Endothelial cell of hepatic sinusoid (primary cell): ENCODE results near the gene NPAS1.
"Not testable (repeated sequence)": the region's sequence is repeated elsewhere in the genome, so short reads cannot be mapped to it uniquely, and the experiment has no call there.

Experiments used
- in situ Hi-C: cut with HindIII; loops from 2 replicates; pipeline ENCODE4 v1.10.0; 2017; ENCODE audit warnings: low sequenced_read_pairs

Gene NPAS1

DNA sequence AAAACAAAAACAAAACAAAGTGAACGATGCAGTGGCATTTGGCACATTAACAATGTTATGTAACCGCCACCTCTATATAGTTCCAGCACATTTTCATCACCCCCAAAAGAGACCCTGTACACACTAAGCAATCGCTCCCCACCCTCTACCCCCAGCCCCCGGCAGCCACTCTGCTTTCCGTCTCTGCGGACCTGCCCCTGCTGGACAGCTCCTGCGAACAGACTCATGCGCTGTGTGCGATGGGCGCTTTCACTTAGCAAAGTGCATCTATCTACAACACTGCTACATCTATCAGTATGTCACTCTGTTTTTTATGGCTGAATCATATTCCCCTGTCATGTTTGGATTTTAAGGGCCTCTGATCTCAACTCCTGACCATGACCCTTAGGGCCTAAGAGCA is 53.9 kb downstream of the NPAS1 start:
- in situ Hi-C loops: no loop called here

DNA sequence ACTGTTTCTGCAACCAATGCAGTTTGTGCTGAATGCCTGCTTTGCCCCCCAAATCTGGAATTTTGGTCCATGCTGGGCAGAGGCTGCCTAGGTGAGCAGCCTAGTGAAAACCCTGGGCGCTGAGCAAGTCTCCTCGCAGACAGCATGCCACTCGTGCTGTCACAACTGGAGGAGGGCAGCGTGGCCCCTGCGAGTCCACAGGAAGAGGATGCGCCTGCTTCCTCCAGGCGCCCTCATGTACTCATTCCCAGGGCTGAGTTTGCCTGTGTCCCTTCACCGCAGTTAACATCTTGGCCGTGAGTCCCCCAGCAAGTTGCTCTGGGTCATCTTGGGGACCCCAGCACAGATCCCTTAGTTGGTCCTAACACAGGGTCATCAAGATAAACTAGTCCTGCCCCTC is 55.0 kb downstream of the NPAS1 start:
- in situ Hi-C loops: no loop called here

DNA sequence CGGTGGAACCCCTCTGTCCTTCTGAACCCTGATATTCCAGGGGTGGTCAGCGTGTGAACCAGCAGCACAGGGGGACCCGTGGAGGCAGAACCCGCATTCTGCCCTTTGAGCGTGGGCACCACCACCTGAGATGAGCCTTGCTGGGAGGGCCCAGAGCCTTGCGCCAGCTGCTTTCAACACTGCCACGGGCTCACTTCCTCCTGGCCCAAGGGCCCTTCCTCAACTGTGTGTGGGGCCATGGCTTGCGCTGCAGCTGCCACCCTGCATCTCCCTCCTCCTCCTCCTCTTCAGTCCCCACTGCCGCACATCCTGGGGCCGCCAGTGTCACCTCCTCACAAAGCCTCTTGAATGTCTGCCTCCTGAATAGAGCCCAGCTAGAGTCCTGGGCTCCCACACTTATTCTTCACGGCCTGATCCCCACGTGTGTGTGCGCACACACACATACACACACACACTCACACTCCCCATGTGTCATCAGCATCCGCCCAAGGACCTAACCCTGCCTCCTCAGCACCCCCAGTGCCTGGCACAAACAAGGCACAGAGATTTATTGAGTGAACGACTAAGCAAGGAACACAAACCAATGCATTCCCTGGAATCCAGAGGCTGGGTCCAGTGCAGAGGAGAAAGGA is 55.7 kb downstream of the NPAS1 start:
- in situ Hi-C loops: no loop called here

DNA sequence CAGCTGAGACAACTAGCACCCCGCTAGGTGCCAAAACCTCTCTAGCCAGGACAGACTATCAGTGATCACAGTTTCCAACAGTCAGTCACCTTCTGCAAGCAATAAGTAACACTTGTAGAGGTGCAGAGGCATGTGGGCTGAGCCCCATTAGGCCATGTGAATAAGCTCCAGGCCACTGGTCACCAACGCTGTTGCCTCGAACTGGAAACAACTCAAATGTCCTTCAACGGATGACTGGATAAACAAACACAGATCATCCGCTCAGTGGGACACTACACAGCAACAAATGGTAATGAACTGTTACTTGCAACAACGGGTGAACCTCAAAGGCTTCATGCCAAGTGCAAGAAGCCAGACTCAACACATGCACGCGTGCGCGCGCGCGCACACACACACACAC is 56.3 kb downstream of the NPAS1 start:
- in situ Hi-C loops: no loop called here

DNA sequence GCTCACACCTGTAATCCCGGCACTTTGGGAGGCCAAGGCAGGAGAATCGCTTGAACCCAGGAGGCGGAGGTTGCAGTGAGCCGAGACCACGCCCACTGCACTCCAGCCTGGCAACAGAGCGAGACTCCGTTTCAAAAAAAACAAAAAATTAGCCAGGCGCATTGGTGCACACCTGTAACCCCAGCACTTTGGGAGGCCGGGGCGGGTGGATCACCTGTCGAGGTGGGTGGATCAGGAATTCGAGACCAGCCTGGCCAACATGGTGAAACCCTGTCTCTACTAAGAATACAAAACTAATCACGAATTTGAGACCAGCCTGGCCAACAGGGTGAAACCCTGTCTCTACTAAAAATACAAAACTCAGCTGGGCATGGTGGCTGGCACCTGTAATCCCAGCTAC is 58.7 kb downstream of the NPAS1 start:
- in situ Hi-C loops: not testable (repeated sequence)

DNA sequence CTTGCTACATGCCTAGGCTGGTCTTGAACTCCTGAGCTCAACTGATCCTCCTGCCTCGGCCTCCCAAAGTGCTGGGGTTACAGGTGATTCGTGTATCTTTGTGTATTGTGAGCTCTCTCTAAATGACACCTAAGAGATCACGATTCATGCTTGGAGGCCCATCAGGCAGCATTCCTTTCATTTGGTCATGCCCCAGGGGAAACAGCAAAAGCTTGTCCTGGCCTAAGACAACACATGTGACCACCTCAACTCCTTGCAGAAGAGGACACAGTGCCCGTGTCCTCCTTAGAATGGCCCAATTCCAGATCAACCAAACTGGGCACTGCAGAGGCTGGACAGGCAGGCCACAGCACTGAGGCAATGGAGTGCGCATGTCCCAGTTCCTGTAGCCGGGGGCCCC is 61.5 kb downstream of the NPAS1 start:
- in situ Hi-C loops: loop anchor here (5.0 kb wide), 1 partner anchor 59 kb away; no protein-coding TSS in a partner anchor

DNA sequence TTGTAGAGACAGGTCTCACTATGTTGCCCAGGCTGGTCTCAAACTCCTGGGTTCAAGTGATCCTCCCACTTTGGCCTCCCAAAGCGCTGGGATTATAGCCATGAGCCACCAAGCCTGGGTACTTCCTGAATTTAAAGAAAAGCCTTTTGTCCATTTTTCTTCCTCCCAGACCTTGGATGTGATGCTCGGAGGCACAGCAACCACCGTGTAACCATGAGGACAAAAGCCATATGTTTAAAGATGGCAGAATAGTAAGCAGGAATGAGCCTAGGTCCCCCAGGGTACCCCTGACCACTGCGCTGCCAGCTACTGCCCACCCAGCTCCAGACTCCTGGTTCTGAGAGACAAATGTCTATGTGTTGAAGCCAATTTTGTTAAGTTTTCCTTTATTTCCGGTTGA is 62.9 kb downstream of the NPAS1 start:
- in situ Hi-C loops: loop anchor here (5.0 kb wide), 1 partner anchor 60 kb away; no protein-coding TSS in a partner anchor

DNA sequence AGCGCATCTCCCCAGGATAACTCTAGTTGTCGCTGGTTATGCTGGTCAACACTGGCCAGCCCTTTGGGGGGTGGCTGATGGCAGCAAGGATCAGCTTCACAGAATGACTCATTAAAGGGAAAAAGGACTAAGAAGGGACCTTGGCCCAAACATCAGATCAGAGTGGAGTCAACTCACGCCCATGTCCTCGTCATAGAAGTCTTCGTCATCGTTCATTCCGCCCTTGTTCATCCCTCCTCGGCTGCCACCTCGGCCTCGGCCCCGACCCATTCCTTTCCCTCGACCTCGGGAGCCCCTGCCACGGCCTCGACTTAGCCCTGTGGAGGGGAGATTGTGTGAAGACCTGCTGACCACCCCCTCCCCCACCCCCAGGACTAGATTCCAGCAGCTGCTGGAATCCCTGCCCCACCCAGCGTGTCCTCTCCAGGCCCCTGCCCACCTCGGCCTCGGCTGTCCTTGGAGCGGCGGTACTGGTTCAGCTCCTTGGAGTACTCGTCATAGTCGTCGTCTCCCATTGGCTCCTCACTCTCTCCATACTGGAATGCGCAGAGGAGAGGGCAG is 65.3 kb downstream of the NPAS1 start:
- in situ Hi-C loops: loop anchor here (5.0 kb wide), 1 partner anchor 63 kb away; no protein-coding TSS in a partner anchor

DNA sequence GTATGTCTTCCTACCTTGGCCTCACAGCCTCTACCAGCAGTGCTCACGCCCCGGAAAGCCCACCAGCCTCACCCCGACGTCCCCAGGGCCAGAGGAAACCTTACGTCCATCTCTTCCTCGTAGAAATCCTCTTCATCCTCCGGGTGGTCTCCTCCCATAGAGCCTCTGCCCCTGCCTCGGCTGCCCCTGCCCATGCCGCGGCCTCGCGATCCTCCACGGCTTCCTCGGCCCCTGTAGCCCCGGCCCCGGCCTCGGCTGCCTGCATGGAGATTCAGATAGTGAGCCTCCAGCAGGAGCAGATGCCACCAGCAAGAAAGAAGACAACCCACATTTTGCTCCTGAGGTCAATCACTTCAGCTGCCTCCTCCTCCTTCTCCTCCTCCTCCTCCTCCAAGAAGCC is 66.6 kb downstream of the NPAS1 start:
- in situ Hi-C loops: no loop called here

DNA sequence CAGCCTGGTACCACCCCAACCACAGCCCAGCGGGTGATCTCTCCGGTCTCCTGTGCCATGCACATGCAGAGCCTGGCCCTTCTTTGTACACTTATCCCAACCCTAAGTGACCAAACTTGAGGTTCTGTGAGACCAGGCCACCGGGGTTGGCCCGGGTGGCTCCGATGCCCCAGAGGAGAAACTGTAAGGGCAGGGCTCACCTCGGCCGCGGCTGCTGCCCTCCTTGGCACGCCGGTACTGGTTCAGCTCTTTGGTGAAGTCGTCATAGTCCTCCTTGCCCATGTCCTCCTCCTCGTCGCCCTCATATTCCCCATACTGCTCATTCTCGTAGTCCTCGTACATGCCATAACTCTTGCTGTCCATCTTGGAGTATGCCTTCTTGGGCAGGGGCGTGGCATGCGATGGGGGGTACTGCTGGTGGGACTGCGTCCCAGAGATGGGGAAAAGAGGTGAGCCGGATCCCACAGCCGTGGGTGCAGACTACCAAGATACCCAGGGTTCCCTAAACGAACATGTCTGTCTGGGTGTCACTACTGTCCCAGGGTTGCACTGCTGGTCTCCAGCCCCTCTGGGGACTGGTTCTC is 70.2 kb downstream of the NPAS1 start:
- in situ Hi-C loops: no loop called here

DNA sequence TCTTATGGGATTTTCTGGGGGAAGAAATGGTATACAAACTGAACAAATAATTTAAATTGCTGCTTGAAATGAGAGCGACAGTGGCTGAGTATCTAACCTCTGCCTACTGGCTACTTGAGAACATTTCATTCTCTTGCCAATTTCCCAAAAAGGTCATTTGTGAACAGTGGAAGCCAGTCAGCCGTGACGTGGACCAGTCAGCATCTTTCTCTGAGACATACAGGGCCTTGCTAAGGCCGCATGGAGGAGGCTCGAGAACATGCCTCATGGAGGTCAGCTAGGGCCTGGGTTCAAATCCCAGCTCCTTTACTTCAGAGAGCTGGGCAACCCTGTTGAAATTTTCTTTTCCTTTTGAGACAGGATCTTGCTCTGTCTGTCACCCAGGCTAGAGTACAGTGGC is 73.6 kb downstream of the NPAS1 start:
- in situ Hi-C loops: no loop called here

DNA sequence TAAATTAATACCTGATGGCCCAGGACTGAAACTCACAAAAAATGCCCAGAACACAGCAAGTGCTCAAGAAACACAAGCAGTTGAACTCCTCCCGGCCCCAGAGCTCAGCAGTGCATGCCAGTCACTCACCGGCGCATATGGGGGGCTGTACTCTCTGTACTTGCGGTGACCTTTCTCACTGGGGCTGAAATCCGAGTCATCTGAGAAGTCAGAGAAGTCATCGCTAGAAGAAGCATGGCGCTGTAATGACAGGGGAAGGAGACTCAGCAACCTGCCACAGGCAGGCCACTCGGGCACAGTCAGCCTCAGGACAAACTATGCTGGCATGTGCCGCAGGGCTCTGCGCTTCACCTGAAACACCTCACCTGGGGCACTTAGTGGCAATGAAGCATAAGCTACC is 74.2 kb downstream of the NPAS1 start:
- in situ Hi-C loops: no loop called here

DNA sequence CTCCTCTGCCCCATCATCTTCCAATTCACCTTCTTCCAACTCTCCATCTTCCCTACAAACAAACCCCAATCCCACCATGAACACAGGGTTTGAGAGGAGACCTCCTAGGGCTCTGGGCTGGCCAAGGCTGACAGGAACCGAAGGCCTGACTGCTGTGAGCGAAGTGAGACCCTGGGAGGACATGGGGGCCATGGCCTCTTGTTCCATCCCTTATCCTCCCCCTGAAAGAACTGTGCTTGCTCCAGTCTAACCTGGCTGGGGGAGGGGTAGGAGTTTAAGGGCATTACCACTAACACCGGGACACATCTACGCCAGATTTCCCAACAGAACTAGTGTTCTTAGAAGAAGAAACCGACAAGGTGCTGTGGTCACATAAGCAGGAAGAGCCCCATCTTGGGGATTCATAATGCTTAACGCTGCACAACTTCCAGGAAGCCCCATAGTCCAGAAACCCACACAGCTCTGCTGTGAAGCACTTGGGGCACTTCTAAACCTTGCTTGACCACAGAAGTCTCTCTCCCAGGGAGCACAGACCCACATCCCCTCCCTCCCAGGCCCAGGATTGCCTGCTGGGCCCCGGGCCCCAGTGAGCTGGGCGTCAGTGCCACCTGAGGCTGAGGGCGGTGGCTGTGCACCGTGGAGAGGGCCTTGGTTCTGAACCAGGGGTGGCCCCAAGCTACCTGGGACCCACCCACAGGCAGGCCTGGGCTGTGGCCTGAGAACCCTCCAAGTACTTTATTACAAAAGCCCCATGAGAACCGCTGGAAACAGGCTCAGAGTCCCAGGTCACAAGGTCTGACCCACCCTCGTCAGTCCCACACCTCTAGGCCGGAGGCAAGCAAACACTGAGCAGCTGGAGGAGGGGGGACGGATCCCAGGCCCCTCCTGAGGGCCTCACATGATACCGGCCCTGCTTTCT is 75.2 kb downstream of the NPAS1 start:
- in situ Hi-C loops: no loop called here
